Measurements from ENCODE around the gene EVL. TPM values are rescaled to one million over a fixed set of nuclear protein-coding genes. Genes with fewer than 3 reads are reported as not detected.

EVL gene
- total RNA-seq, 2 experiments from 2014 or later = 660 to 678 TPM

GRCh38 chr14:100119251-100119650 lies 54.0 kb downstream of the EVL start:
- TF ChIP-seq CTCF (IDR thresholded peaks at IDR 0.05) = no peak
- Mint-ChIP-seq H3K36me3 (ENCODE audit: low read depth) (peaks cover 91% of the 10 kb centered on the region), H3K27me3 (no peaks in the 10 kb centered on the region), H3K4me1 (ENCODE audit: low read depth) (peaks cover 31% of the 10 kb centered on the region), H3K9me3 (no peaks in the 10 kb centered on the region), H3K27ac (peak overlapping the region; percentile 72), H3K4me3 (no peak overlapping the region)
- no peak for ATAC-seq (ENCODE audit: poor library complexity)
- intact Hi-C loops (cut with DNase I, micrococcal nuclease) = no loop called here
- no peaks in the 10 kb centered on the region for H3K27me3 ChIP-seq (ENCODE audit: control insufficient read depth in 1 of 2, insufficient read depth in 2 of 2, low read length in 2 of 2)
- POLR2A ChIA-PET = interaction anchor here (1.1 to 1.3 kb wide), 4 partner anchors 11 to 49 kb away, joined by 3 to 5 read pairs (median 4); partner anchors contain the start of gene DEGS2
- peaks cover 98% of the 10 kb centered on the region for H3K36me3 ChIP-seq (ENCODE audit: insufficient read depth, low read length)
- no peak overlapping the region for H3K4me3 ChIP-seq (ENCODE audit: low read length)
- no peaks in the 10 kb centered on the region for H3K9me3 ChIP-seq (ENCODE audit: control insufficient read depth in 1 of 2, insufficient read depth in 1 of 2, low read length in 2 of 2)
- CTCF ChIA-PET = interaction anchor here (1.9 kb wide), 1 partner anchor 11 kb away, joined by 6 read pairs; no protein-coding TSS in a partner anchor
- peaks cover 25% of the 10 kb centered on the region for H3K4me1 ChIP-seq (ENCODE audit: insufficient read depth, low read length)
- H3K27ac ChIP-seq (ENCODE audit: low read depth in 1 of 2, low read length in 2 of 2) = no peak overlapping the region
- DNase-seq = no peak

GRCh38 chr14:100120522-100121269 lies 55.5 kb downstream of the EVL start:
- peaks cover 92% of the 10 kb centered on the region for H3K36me3 Mint-ChIP-seq (ENCODE audit: low read depth)
- TF ChIP-seq CTCF (IDR thresholded peaks at IDR 0.05) = no peak
- H3K27ac Mint-ChIP-seq = peak overlapping the region; percentile 72
- H3K27me3 Mint-ChIP-seq = no peaks in the 10 kb centered on the region
- H3K36me3 ChIP-seq (ENCODE audit: insufficient read depth, low read length) = peaks cover 98% of the 10 kb centered on the region
- H3K4me1 ChIP-seq (ENCODE audit: insufficient read depth, low read length) = peaks cover 19% of the 10 kb centered on the region
- no peaks in the 10 kb centered on the region for H3K9me3 ChIP-seq (ENCODE audit: control insufficient read depth in 1 of 2, insufficient read depth in 1 of 2, low read length in 2 of 2)
- ATAC-seq (ENCODE audit: poor library complexity) (no peak), DNase-seq (no peak)
- H3K4me3 Mint-ChIP-seq = no peak overlapping the region
- no peak overlapping the region for H3K27ac ChIP-seq (ENCODE audit: low read depth in 1 of 2, low read length in 2 of 2)
- H3K27me3 ChIP-seq (ENCODE audit: control insufficient read depth in 1 of 2, insufficient read depth in 2 of 2, low read length in 2 of 2) = no peaks in the 10 kb centered on the region
- peaks cover 24% of the 10 kb centered on the region for H3K4me1 Mint-ChIP-seq (ENCODE audit: low read depth)
- CTCF ChIA-PET = interaction anchor here (1.9 to 2.4 kb wide), 2 partner anchors 12 to 72 kb away, joined by 5 to 6 read pairs; no protein-coding TSS in a partner anchor
- intact Hi-C loops (cut with DNase I, micrococcal nuclease) = no loop called here
- no peak overlapping the region for H3K4me3 ChIP-seq (ENCODE audit: low read length)
- POLR2A ChIA-PET = interaction anchor here (0.7 to 2.4 kb wide), 5 partner anchors 8 to 147 kb away, joined by 3 to 9 read pairs (median 4); no protein-coding TSS in a partner anchor
- no peaks in the 10 kb centered on the region for H3K9me3 Mint-ChIP-seq

- Mint-ChIP-seq H3K4me1 (ENCODE audit: low read depth) (peaks cover 19% of the 10 kb centered on the region), H3K4me3 (no peak overlapping the region), H3K36me3 (ENCODE audit: low read depth) (peaks cover 92% of the 10 kb centered on the region), H3K27ac (peak overlapping the region; percentile 72), H3K9me3 (no peaks in the 10 kb centered on the region), H3K27me3 (no peaks in the 10 kb centered on the region)
- Histone ChIP-seq H3K36me3 (ENCODE audit: insufficient read depth, low read length) (peaks cover 98% of the 10 kb centered on the region), H3K9me3 (ENCODE audit: control insufficient read depth in 1 of 2, insufficient read depth in 1 of 2, low read length in 2 of 2) (no peaks in the 10 kb centered on the region), H3K4me1 (ENCODE audit: insufficient read depth, low read length) (peaks cover 16% of the 10 kb centered on the region), H3K4me3 (ENCODE audit: low read length) (no peak overlapping the region), H3K27ac (ENCODE audit: low read depth in 1 of 2, low read length in 2 of 2) (peak overlapping the region in 1 of 2 donors; percentile 21), H3K27me3 (ENCODE audit: control insufficient read depth in 1 of 2, insufficient read depth in 2 of 2, low read length in 2 of 2) (no peaks in the 10 kb centered on the region)
- ATAC-seq (ENCODE audit: poor library complexity) = no peak
- CTCF ChIA-PET = interaction anchor here (0.6 to 2.4 kb wide), 3 partner anchors 33 to 1945 kb away, joined by 3 to 5 read pairs (median 3); no protein-coding TSS in a partner anchor
- POLR2A ChIA-PET = interaction anchor here (1.1 to 2.4 kb wide), 5 partner anchors 9 to 47 kb away, joined by 3 to 9 read pairs (median 3); no protein-coding TSS in a partner anchor
- no peak for DNase-seq
- no peak for TF ChIP-seq CTCF (IDR thresholded peaks at IDR 0.05)
- intact Hi-C loops (cut with DNase I, micrococcal nuclease) = no loop called here
Observed at GRCh38 chr14:100121643-100122480, 56.6 kb downstream of the EVL start.
